G401 (cell line): ENCODE data around the gene ZNF215. TPM values are rescaled to one million over a fixed set of nuclear protein-coding genes. Genes with fewer than 3 reads are reported as not detected.

Source experiments
- total RNA-seq: library from RNA; depleted of rRNA; stranded (reverse); fragments of >200 nt; shearing (Covaris generic); gene quantifications from 2 replicates; pipeline ENCODE4 v1.2.3, GENCODE V29; 2014; rRNA removed

Gene ZNF215
- total RNA-seq, 1 experiment from 2014 or later: 10.9 TPM

Other genes starting within 250 kb of the ZNF215 start
- gene MRPL17, start 243.1 kb upstream of the ZNF215 start, total RNA-seq: 35.2 and 49.7 TPM in 2 replicates
- not detected in 2 replicates for gene OR2AG2, start 154.4 kb upstream of the ZNF215 start, total RNA-seq
- not detected in 2 replicates for gene OR2AG1, start 143.4 kb upstream of the ZNF215 start, total RNA-seq
- gene OR6A2, start 126.7 kb upstream of the ZNF215 start, total RNA-seq: 0.24 TPM in 1 of 2 replicates, not detected in the other
- gene OR10A5, start 80.7 kb upstream of the ZNF215 start, total RNA-seq: not detected in 2 replicates
- gene OR10A2, start 63.4 kb upstream of the ZNF215 start, total RNA-seq: not detected in 2 replicates
- not detected in 2 replicates for gene OR10A4, start 49.8 kb upstream of the ZNF215 start, total RNA-seq
- not detected in 2 replicates for gene OR2D2, start 33.9 kb upstream of the ZNF215 start, total RNA-seq
- gene OR2D3, start 5.4 kb upstream of the ZNF215 start, total RNA-seq: not detected in 2 replicates
- 3.6 and 6.9 TPM in 2 replicates for gene ZNF214, start 93.9 kb downstream of the ZNF215 start, total RNA-seq
- gene NLRP14, start 94.1 kb downstream of the ZNF215 start, total RNA-seq: 0.25 and 0.27 TPM in 2 replicates
- not detected in 2 replicates for gene RBMXL2, start 162.6 kb downstream of the ZNF215 start, total RNA-seq